NCI-H1694 treated with DMSO at 0.1 percent for 48 hours (cell line): ENCODE data around the gene HERC6.
"Not testable (repeated sequence)": the region's sequence is repeated elsewhere in the genome, so short reads cannot be mapped to it uniquely, and the experiment has no call there.

ENCODE experiments used
- DNase-seq: peaks from one replicate; lab custom pipeline; 2025; lab: John Stamatoyannopoulos, UW

HERC6 gene

DNA sequence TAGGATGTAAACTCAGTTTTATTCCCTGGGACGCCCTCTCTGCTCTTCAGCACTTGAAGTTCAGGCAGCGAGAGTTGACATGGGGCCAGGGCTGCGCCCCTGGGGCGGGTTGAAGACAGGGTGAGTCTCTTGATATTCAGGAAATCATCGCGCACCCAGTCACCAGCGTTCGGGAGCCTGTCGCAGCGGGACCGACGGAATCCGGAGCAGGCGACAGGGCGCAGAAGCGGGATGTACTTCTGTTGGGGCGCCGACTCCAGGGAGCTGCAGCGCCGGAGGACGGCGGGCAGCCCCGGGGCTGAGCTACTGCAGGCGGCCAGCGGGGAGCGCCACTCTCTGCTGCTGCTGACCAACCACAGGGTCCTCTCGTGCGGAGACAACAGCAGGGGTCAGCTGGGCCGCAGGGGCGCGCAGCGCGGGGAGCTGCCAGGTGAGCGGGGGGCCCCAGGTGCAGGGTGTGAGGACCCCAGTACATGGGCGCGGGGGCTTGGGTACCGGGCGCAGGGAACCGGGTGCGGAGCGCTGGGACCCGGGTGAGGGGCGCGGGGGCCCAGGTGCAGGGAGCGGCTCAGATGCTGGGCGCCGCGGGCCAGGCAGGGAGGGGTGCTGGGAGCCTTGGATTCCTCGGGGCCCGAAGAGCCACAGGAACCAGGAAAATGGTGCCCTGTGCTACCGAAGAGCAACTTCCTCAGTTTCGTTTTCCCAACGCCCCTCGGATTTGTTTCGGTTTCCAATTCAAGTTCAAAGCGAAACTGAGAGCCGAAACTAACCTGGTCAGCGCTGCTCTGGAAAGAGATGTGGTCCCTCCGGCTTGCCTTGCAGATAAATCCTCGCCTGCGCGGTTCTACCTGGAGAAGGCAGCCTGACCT, at the start of gene HERC6:
TSS of gene HERC6 (plus strand) at position 162 of the 869 bp plus-strand sequence. CDS start at position 232, 70 bp downstream.
- DNase-seq, result peak; percentile 28

- DNase-seq, result no peak
Measured at GRCh38 chr4:88333741-88334405, 44.8 kb upstream of the HERC6 start.

DNA sequence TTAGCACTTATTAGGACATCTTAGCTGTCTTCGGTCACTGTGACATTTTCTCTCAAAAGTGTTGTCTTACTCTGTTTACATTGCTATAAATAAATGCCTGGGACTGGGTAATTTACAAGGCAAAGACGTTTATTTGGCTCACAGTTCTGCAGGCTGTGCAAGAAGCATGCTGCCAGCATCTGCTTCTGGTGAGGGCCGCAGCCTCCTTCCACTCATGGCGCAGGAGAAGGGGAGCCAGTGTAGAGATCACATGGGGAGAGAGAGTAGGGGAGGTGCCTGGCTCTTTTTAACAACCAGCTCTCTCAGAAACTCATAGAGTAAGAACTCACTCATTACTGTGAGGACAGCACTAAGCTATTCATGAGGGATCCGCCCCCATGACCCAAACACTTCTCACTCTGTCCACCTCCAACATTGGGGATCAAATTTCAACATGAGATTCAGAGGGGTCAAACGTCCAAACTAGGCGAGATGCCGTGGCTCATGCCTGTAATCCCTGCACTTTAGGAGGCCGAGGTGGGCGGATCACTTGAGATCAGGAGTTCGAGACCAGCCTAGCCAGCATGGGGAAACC, 43.5 kb upstream of the HERC6 start:
- DNase-seq, result no peak

DNA sequence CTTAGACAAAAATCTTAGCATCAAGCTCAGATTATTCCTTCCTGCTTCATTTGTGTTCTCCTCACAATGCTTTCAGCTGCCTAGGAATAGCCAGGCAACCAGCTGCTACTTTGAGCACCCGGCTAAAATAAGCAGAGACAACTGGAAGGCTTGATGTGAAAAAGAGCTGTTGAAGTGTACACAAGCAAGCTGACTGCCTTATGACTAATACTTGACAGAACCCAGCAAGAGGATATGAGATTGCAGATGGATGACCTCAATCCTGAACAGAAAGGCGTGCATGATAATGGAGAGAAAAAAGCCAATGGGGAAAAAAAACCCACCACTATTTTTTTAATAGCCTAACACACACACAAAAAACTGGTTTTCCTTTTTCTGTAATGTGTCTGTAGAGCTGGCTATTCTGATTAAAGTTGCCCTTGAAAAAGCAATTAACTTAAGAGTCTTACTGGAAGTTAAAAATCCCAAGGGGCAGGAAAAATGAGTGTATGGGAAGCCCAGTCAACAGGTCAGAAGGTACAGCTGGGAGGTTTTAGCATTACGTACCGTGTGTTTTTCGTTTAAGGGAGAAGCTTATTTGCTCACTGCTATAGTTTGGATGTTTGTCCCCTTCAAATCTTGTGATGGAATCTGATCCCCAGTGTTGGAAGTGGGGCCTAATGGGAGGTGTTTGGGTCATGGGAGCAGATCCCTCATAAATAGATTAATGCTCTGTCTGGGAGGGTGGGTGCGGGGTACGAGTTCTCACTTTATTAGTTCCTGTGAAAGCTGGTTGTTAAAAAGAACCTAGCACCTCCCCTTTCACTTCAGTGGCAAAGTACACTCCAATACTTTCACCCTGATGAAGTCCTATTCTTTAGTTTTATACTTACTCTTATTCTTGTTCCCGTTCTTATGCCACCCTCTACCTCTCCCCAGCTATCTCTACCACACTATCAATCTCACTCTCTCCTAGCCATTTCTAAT, 37.1 kb upstream of the HERC6 start:
- DNase-seq, result no peak

GRCh38 chr4:88346902-88347301, 31.8 kb upstream of the HERC6 start:
- not testable (repeated sequence) for DNase-seq

DNA sequence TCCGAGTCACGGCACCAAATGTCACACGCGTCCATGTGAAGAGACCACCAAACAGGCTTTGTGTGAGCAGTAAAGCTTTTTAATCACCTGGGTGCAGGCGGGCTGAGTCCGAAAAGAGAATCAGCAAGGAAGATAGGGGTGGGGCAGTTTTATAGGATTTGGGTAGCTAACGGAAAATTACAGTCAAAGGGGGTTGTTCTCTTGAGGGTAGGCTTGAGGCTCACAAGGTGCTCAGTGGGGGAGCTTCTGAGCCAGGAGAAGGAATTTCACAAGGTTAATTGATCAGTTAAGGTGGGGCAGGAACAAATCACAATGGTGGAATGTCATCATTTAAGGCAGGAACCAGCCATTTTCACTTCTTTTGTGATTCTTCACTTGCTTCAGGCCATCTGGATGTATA, 29.9 kb upstream of the HERC6 start:
- DNase-seq, result not testable (repeated sequence)

DNA sequence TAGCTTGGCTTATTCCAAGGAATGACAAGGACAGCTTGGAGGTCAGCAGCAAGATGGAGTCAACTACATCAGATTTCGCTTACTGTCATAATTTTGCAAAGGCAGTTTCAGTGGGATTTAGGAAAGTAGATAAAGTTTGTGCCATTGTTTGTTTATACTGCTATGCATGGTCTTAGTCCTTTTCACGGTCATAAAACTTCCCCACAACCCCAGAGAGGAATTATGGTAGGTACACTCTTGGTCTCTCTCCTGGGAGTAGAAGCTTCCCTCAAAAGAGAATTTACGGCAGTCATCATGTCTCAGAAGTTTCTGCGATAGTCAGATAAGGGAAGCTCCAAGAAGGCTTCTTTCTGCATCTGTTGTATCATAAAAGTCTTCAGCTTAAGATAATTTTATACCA, 27.9 kb upstream of the HERC6 start:
- DNase-seq, result no peak

- no peak for DNase-seq
Measured at GRCh38 chr4:88352062-88352740, 26.5 kb upstream of the HERC6 start.

GRCh38 chr4:88353324-88353723, 25.3 kb upstream of the HERC6 start:
- DNase-seq, result no peak

GRCh38 chr4:88356771-88357170, 21.9 kb upstream of the HERC6 start:
- no peak for DNase-seq

DNA sequence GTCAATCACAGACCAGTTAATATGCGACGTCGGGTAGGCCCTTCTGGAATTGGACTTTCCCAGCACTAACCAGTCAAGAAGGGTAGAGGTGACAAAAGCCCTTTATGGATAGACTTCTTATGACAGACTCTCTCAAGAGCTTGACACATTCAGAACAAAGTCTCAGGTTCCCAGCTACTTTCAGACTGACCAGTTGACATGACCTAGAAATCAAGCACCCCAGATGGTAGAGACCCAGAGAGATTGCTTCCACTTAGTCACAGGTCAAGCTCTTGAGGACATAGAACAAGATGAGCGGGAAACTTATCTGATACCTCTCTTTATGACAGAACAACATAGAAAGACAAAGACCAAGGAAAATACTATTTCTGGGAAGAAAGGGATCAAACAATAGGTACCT, 21.4 kb upstream of the HERC6 start:
- no peak for DNase-seq

GRCh38 chr4:88359558-88359957, 19.1 kb upstream of the HERC6 start:
- DNase-seq, result no peak

- no peak for DNase-seq
Measured at GRCh38 chr4:88360256-88360655, 18.4 kb upstream of the HERC6 start.

DNA sequence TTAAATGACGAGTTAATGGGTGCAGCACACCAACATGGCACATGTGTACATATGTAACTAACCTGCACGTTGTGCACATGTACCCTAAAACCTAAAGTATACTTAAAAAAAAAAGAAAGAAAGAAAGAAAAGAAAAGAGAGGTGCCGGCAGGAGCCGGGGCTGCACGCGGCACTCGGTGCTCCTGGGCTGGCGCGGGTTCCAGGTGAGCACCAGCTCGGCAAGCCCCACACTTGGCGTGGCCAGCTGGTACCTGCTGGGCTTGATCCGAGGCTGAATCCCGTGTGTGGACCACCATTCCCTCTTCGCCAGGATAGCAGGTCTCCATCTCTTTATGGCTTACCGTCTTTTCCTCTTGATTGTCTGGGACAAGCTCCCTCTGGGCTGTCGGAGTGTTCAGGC, 17.9 kb upstream of the HERC6 start:
- DNase-seq, result no peak

- not testable (repeated sequence) for DNase-seq
Measured at GRCh38 chr4:88361217-88361773, 17.4 kb upstream of the HERC6 start.

DNA sequence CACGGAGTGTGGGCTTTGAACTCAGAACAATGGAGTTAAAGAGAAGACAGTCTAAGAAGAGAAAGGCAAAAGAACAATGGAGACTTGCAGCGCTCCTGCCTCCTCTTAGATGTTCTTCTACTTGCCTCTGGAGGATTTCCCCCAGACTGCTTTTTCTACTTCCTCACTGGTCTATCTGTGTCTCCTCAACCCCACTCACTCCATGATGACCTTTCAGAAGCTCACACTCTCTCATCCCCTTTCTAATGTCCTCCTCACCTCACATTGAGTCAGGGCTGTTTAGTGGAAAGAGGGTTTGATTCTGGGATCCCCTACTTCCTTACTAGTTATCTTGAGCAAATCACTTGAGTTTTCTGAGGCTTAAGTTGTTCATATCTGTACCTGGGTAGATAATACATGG, 12.2 kb upstream of the HERC6 start:
- no peak for DNase-seq

GRCh38 chr4:88367826-88368225, 10.8 kb upstream of the HERC6 start:
- DNase-seq, result no peak

DNA sequence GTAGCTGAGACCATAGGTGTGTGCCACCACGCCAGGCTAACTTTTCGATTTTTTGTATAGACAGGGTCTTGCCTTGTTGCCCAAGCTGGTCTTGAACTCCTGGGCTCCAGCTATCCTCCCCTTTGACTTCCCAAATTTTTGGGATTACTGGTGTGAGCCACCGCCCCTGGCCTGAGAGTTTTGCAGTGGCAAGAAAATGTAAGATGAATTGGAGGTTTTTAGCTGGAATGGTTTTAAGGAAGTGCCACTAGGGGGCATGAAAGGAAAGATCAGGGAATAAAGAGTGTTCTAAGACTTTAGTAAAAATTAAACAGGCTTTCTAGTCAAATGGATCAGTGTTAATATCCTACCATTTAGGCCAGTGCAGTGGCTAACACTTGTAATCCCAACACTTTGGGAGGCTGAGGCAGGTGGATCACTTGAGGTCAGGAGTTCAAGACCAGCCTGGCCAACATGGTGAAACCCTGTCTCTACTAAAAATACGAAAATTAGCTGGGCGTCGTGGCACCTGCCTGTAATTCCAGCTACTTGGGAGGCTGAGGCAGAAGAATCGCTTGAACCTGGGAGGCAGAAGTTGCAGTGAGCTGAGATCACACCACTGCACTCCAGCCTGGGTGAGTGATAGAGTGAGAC, 9.4 kb upstream of the HERC6 start:
- DNase-seq, result not testable (repeated sequence)

DNA sequence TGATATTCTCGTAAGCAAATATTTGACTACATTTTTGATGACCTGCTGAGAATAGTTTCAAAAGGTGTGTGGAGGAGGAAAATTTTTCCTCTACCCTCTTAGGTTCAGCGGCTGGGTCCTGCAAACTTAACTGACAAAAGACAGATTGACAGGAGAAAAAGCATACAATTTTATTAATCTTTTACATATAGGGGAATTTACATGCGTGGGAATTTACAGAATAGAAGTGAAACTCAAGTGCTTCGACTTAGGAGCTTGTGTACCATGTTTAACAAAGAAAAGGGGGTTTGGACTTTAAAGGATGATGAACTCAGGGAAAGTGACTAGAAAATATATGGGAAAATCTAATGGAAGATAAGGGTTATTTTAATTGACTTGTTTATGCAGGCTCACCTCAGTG, 2.5 kb downstream of the HERC6 start:
- DNase-seq, result no peak

DNA sequence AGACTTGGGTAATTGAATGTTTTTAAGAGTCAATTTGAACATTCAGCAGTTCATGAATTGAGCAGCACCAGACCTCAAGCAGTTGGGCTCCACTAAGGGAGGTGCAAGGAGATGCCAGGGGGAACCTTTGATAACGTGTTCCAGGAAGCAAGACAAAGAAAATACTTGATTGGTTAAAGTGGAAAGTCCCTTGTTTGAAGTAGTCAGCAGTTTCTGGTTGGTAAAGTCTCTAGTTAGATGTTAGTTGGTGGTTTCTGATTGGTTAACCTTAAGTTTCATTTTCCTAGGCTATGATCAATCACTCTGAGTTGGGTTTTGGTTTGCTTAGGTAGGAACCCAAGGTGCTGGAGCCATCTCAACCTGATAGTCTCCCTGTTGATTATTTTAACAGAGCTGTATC, 4.0 kb downstream of the HERC6 start:
- DNase-seq, result no peak
